HS-27A (cell line): ENCODE measurements around the gene ZNF709.
"Not testable (repeated sequence)": the region's sequence is repeated elsewhere in the genome, so short reads cannot be mapped to it uniquely, and the experiment has no call there.

ENCODE experiments used
- DNase-seq: peaks from one replicate; pipeline ENCODE4 v3.0.0-alpha.2; 2012; ENCODE audit warnings: low read depth, missing footprints

Gene ZNF709

GRCh38 chr19:12450844-12451243, 33.8 kb downstream of the ZNF709 start:
- no peak for DNase-seq

- no peak for DNase-seq
Observed at GRCh38 chr19:12448808-12449207, 35.8 kb downstream of the ZNF709 start.

GRCh38 chr19:12440541-12441316, 43.9 kb downstream of the ZNF709 start, which contains the start of gene ZNF443:
TSS of gene ZNF443 (minus strand) at chr19:12441021. CDS start at chr19:12440914, 107 bp downstream.
- DNase-seq, result peak; percentile 94

GRCh38 chr19:12439686-12440540, 44.7 kb downstream of the ZNF709 start:
- DNase-seq, result not testable (repeated sequence)

- not testable (repeated sequence) for DNase-seq
Observed at GRCh38 chr19:12430726-12431299, 53.8 kb downstream of the ZNF709 start.

- no peak for DNase-seq
Observed at GRCh38 chr19:12425888-12426274, 58.7 kb downstream of the ZNF709 start.

GRCh38 chr19:12425236-12425887, 59.3 kb downstream of the ZNF709 start:
- DNase-seq, result no peak

- DNase-seq, result not testable (repeated sequence)
Observed at GRCh38 chr19:12417273-12417672, 67.3 kb downstream of the ZNF709 start.

GRCh38 chr19:12411893-12412292, 72.7 kb downstream of the ZNF709 start:
- DNase-seq, result no peak
